ENCODE data around the gene RUBCNL. TPM values are rescaled to one million over a fixed set of nuclear protein-coding genes. Genes with fewer than 3 reads are reported as not detected.

The RUBCNL gene
- total RNA-seq, 2 donors from 2014 or later: 8.9 to 17.3 TPM

- peak; percentile 64 to 67 for ATAC-seq (replicated peaks in 1 of 2)
- H3K36me3 Mint-ChIP-seq (ENCODE audit: insufficient read depth in 2 of 2): no peaks in the 10 kb centered on the region
- DNase-seq: no peak
- no peak overlapping the region for H3K4me3 Mint-ChIP-seq
- no peaks in the 10 kb centered on the region for H3K9me3 Mint-ChIP-seq
- H3K4me1 Mint-ChIP-seq (ENCODE audit: low read depth): peaks cover 26% of the 10 kb centered on the region
- H3K27ac Mint-ChIP-seq: no peak overlapping the region
- H3K27me3 Mint-ChIP-seq (ENCODE audit: low read depth): no peaks in the 10 kb centered on the region
Measured at GRCh38 chr13:46367617-46368327, 19.3 kb downstream of the RUBCNL start.

GRCh38 chr13:46361276-46361934 lies 25.6 kb downstream of the RUBCNL start:
- Mint-ChIP-seq H3K27me3 (ENCODE audit: low read depth) (no peaks in the 10 kb centered on the region), H3K27ac (no peak overlapping the region), H3K36me3 (ENCODE audit: insufficient read depth in 2 of 2) (no peaks in the 10 kb centered on the region), H3K9me3 (no peaks in the 10 kb centered on the region), H3K4me3 (no peak overlapping the region), H3K4me1 (ENCODE audit: low read depth) (no peaks in the 10 kb centered on the region)
- ATAC-seq (replicated peaks in 1 of 2) (no peak), DNase-seq (no peak)

- Mint-ChIP-seq H3K4me3 (no peak overlapping the region), H3K4me1 (ENCODE audit: low read depth) (peaks cover 6% of the 10 kb centered on the region), H3K27me3 (ENCODE audit: low read depth) (no peaks in the 10 kb centered on the region), H3K36me3 (ENCODE audit: insufficient read depth in 2 of 2) (peaks cover 3 to 4% of the 10 kb centered on the region in 2 donors), H3K9me3 (no peaks in the 10 kb centered on the region), H3K27ac (no peak overlapping the region)
- no peak for DNase-seq
- no peak for ATAC-seq (replicated peaks in 1 of 2)
Measured at GRCh38 chr13:46360604-46361003, 26.4 kb downstream of the RUBCNL start.

GRCh38 chr13:46359714-46360113 lies 27.3 kb downstream of the RUBCNL start:
- peaks cover 2 to 3% of the 10 kb centered on the region in 2 donors for H3K9me3 Mint-ChIP-seq
- no peak overlapping the region for H3K27ac Mint-ChIP-seq
- no peak for ATAC-seq (replicated peaks in 1 of 2)

GRCh38 chr13:46355901-46356590 lies 31.0 kb downstream of the RUBCNL start:
- Mint-ChIP-seq H3K27ac (no peak overlapping the region), H3K27me3 (ENCODE audit: low read depth) (no peaks in the 10 kb centered on the region), H3K4me1 (ENCODE audit: low read depth) (peaks cover 23% of the 10 kb centered on the region), H3K4me3 (peak overlapping the region in 1 of 2 donors; percentile 1), H3K9me3 (peaks cover 9 to 13% of the 10 kb centered on the region in 2 donors), H3K36me3 (ENCODE audit: insufficient read depth in 2 of 2) (peaks cover 21 to 26% of the 10 kb centered on the region in 2 donors)
- ATAC-seq (replicated peaks in 1 of 2) (no peak), DNase-seq (no peak)

More at GRCh38 chr13:46359714-46360113, 27.3 kb downstream of the RUBCNL start:
- no peak for DNase-seq
- Mint-ChIP-seq H3K27me3 (ENCODE audit: low read depth) (no peaks in the 10 kb centered on the region), H3K4me1 (ENCODE audit: low read depth) (peaks cover 13% of the 10 kb centered on the region), H3K36me3 (ENCODE audit: insufficient read depth in 2 of 2) (peaks cover 6 to 8% of the 10 kb centered on the region in 2 donors), H3K4me3 (no peak overlapping the region)

- peaks cover 23% of the 10 kb centered on the region for H3K4me1 Mint-ChIP-seq (ENCODE audit: low read depth)
- H3K27ac Mint-ChIP-seq: peak overlapping the region; percentile 66
- DNase-seq (no peak), ATAC-seq (replicated peaks in 1 of 2) (no peak)
- peak overlapping the region; percentile 56 to 59 for H3K4me3 Mint-ChIP-seq
- H3K36me3 Mint-ChIP-seq (ENCODE audit: insufficient read depth in 2 of 2): peaks cover 21 to 27% of the 10 kb centered on the region in 2 donors
- H3K9me3 Mint-ChIP-seq: peaks cover 9 to 14% of the 10 kb centered on the region in 2 donors
- no peaks in the 10 kb centered on the region for H3K27me3 Mint-ChIP-seq (ENCODE audit: low read depth)
Measured at GRCh38 chr13:46355088-46355468, 32.0 kb downstream of the RUBCNL start.

GRCh38 chr13:46354156-46355087 lies 32.6 kb downstream of the RUBCNL start:
- DNase-seq (peak; percentile 56 to 57), ATAC-seq (replicated peaks in 1 of 2) (peak; percentile 94 to 95)
- H3K36me3 Mint-ChIP-seq (ENCODE audit: insufficient read depth in 2 of 2): peaks cover 21 to 27% of the 10 kb centered on the region in 2 donors
- peak overlapping the region; percentile 66 for H3K27ac Mint-ChIP-seq
- peaks cover 9 to 14% of the 10 kb centered on the region in 2 donors for H3K9me3 Mint-ChIP-seq
- H3K4me1 Mint-ChIP-seq (ENCODE audit: low read depth): peaks cover 23% of the 10 kb centered on the region
- no peaks in the 10 kb centered on the region for H3K27me3 Mint-ChIP-seq (ENCODE audit: low read depth)
- peak overlapping the region; percentile 56 to 59 for H3K4me3 Mint-ChIP-seq

GRCh38 chr13:46352805-46353204 lies 34.2 kb downstream of the RUBCNL start:
- Mint-ChIP-seq H3K36me3 (ENCODE audit: insufficient read depth in 2 of 2) (peaks cover 23 to 29% of the 10 kb centered on the region in 2 donors), H3K27ac (no peak overlapping the region), H3K27me3 (ENCODE audit: low read depth) (peaks cover 5% of the 10 kb centered on the region), H3K9me3 (peaks cover 11 to 14% of the 10 kb centered on the region in 2 donors), H3K4me3 (no peak overlapping the region), H3K4me1 (ENCODE audit: low read depth) (peaks cover 23% of the 10 kb centered on the region)
- no peak for ATAC-seq (replicated peaks in 1 of 2)
- DNase-seq: no peak

GRCh38 chr13:46350003-46350402 lies 37.0 kb downstream of the RUBCNL start:
- peaks cover 11 to 14% of the 10 kb centered on the region in 2 donors for H3K9me3 Mint-ChIP-seq
- H3K36me3 Mint-ChIP-seq (ENCODE audit: insufficient read depth in 2 of 2): peaks cover 20 to 25% of the 10 kb centered on the region in 2 donors
- H3K4me1 Mint-ChIP-seq (ENCODE audit: low read depth): peaks cover 12% of the 10 kb centered on the region
- no peak for DNase-seq
- no peak overlapping the region for H3K27ac Mint-ChIP-seq
- no peak overlapping the region for H3K4me3 Mint-ChIP-seq
- H3K27me3 Mint-ChIP-seq (ENCODE audit: low read depth): peaks cover 5% of the 10 kb centered on the region
- no peak for ATAC-seq (replicated peaks in 1 of 2)

GRCh38 chr13:46348961-46349360 lies 38.1 kb downstream of the RUBCNL start:
- peaks cover 13 to 18% of the 10 kb centered on the region in 2 donors for H3K36me3 Mint-ChIP-seq (ENCODE audit: insufficient read depth in 2 of 2)
- no peak for DNase-seq
- peaks cover 4% of the 10 kb centered on the region for H3K4me1 Mint-ChIP-seq (ENCODE audit: low read depth)
- peaks cover 5% of the 10 kb centered on the region for H3K27me3 Mint-ChIP-seq (ENCODE audit: low read depth)
- no peak overlapping the region for H3K27ac Mint-ChIP-seq
- H3K9me3 Mint-ChIP-seq: peaks cover 6 to 7% of the 10 kb centered on the region in 2 donors
- H3K4me3 Mint-ChIP-seq: no peak overlapping the region
- ATAC-seq (replicated peaks in 1 of 2): no peak

- Mint-ChIP-seq H3K4me1 (ENCODE audit: low read depth) (peaks cover 10% of the 10 kb centered on the region), H3K4me3 (no peak overlapping the region), H3K9me3 (peaks cover 1 to 2% of the 10 kb centered on the region in 2 donors), H3K36me3 (ENCODE audit: insufficient read depth in 2 of 2) (peaks cover 7 to 8% of the 10 kb centered on the region in 2 donors), H3K27ac (no peak overlapping the region), H3K27me3 (ENCODE audit: low read depth) (peaks cover 5% of the 10 kb centered on the region)
- DNase-seq (no peak), ATAC-seq (replicated peaks in 1 of 2) (no peak)
Measured at GRCh38 chr13:46347277-46347676, 39.8 kb downstream of the RUBCNL start.

- Mint-ChIP-seq H3K27ac (no peak overlapping the region), H3K36me3 (ENCODE audit: insufficient read depth in 2 of 2) (peaks cover 3 to 5% of the 10 kb centered on the region in 2 donors), H3K27me3 (ENCODE audit: low read depth) (peaks cover 5% of the 10 kb centered on the region), H3K4me1 (ENCODE audit: low read depth) (peaks cover 24% of the 10 kb centered on the region), H3K9me3 (peaks cover 1 to 4% of the 10 kb centered on the region in 2 donors), H3K4me3 (no peak overlapping the region)
- DNase-seq: no peak
- ATAC-seq (replicated peaks in 1 of 2): no peak
Measured at GRCh38 chr13:46345866-46346265, 41.2 kb downstream of the RUBCNL start.

Measured in activated T-cell treated with anti-CD3 and anti-CD28 coated beads, Interleukin-2, amount 50 U/mL, for 72 hours (primary cell).